Ishikawa (cell line): ENCODE results near the gene RASSF7.

Experiments used
- CEBPB ChIP-seq: IDR thresholded peaks from 2 replicates; pipeline ENCODE4 v1.6.1; 2012
- CREB1 ChIP-seq: IDR thresholded peaks from 2 replicates; pipeline ENCODE4 v1.6.1; 2012; ENCODE audit warnings: low read depth
- EGR1 ChIP-seq: IDR thresholded peaks from 2 replicates; pipeline ENCODE4 v1.6.1; 2012
- EP300 ChIP-seq: IDR thresholded peaks from 2 replicates; pipeline ENCODE4 v1.6.1; 2012; ENCODE audit warnings: borderline replicate concordance
- FOXM1 ChIP-seq: IDR thresholded peaks from 2 replicates; pipeline ENCODE4 v1.6.1; 2012; ENCODE audit warnings: low read depth, borderline replicate concordance
- MAX ChIP-seq: IDR thresholded peaks from 2 replicates; pipeline ENCODE4 v1.6.1; 2012
- NFIC ChIP-seq: IDR thresholded peaks from 2 replicates; pipeline ENCODE4 v1.6.1; 2012
- RAD21 ChIP-seq: IDR thresholded peaks from 2 replicates; pipeline ENCODE4 v1.6.1; 2012; ENCODE audit warnings: low read depth
- REST ChIP-seq: IDR thresholded peaks from 2 replicates; pipeline ENCODE4 v1.6.1; 2012; ENCODE audit warnings: low read depth, mild to moderate bottlenecking
- TAF1 ChIP-seq: IDR thresholded peaks from 2 replicates; pipeline ENCODE4 v1.6.1; 2012; ENCODE audit warnings: low read depth, mild to moderate bottlenecking
- TCF12 ChIP-seq: IDR thresholded peaks from 2 replicates; pipeline ENCODE4 v1.6.1; 2012; ENCODE audit warnings: low read depth
- TEAD4 ChIP-seq: IDR thresholded peaks from 2 replicates; pipeline ENCODE4 v1.6.1; 2012
- YY1 ChIP-seq: IDR thresholded peaks from 2 replicates; pipeline ENCODE4 v1.6.1; 2012; ENCODE audit warnings: low read depth
- ZBTB7A ChIP-seq: IDR thresholded peaks from 2 replicates; pipeline ENCODE4 v1.6.1; 2012; ENCODE audit warnings: low read depth
- TF ChIP-seq, protein P1 (sequence below): IDR thresholded peaks from 2 replicates; pipeline ENCODE4 v1.6.1; 2012

The RASSF7 gene

DNA sequence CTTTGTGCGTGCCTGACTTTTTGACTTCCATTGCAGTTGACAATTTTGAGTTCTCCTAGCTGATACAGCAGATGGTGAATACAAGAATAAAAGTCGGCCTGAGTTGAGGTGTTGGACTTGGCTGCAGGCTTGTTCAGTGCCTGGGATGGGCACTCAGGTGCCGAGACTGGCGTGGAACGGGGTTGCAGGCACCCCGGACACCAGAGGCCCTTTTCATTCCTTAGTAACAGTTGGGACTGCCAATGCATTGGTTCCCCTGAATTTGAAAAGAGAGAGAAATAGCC, 16.8 kb downstream of the RASSF7 start:
- no peak for TF ChIP-seq RAD21
- TF ChIP-seq CREB1: no peak
- no peak for TF ChIP-seq ZBTB7A
- TF ChIP-seq TAF1: no peak
- TF ChIP-seq EGR1: no peak
- TF ChIP-seq REST: no peak
- TF ChIP-seq TCF12: no peak
- no peak for TF ChIP-seq EP300
- TF ChIP-seq MAX: no peak
- TF ChIP-seq, protein P1, sequence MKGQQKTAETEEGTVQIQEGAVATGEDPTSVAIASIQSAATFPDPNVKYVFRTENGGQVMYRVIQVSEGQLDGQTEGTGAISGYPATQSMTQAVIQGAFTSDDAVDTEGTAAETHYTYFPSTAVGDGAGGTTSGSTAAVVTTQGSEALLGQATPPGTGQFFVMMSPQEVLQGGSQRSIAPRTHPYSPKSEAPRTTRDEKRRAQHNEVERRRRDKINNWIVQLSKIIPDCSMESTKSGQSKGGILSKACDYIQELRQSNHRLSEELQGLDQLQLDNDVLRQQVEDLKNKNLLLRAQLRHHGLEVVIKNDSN: no peak
- no peak for TF ChIP-seq CEBPB
- TF ChIP-seq TEAD4: no peak
- TF ChIP-seq YY1: no peak
- no peak for TF ChIP-seq NFIC
- TF ChIP-seq FOXM1: no peak

GRCh38 chr11:578276-579035, 17.7 kb downstream of the RASSF7 start:
- TF ChIP-seq RAD21: no peak
- TF ChIP-seq CEBPB: no peak
- TF ChIP-seq ZBTB7A: no peak
- TF ChIP-seq FOXM1: no peak
- TF ChIP-seq REST: no peak
- no peak for TF ChIP-seq EP300
- no peak for TF ChIP-seq MAX
- TF ChIP-seq YY1: no peak
- no peak for TF ChIP-seq TCF12
- TF ChIP-seq CREB1: no peak
- no peak for TF ChIP-seq EGR1
- no peak for TF ChIP-seq TAF1
- no peak for TF ChIP-seq NFIC
- TF ChIP-seq, protein P1: no peak
- no peak for TF ChIP-seq TEAD4

GRCh38 chr11:579830-580601, 19.2 kb downstream of the RASSF7 start:
- TF ChIP-seq EP300: no peak
- TF ChIP-seq TEAD4: no peak
- no peak for TF ChIP-seq CEBPB
- TF ChIP-seq, protein P1: no peak
- TF ChIP-seq REST: no peak
- TF ChIP-seq CREB1: no peak
- TF ChIP-seq ZBTB7A: no peak
- TF ChIP-seq FOXM1: no peak
- no peak for TF ChIP-seq TCF12
- no peak for TF ChIP-seq TAF1
- TF ChIP-seq RAD21: no peak
- TF ChIP-seq MAX: no peak
- no peak for TF ChIP-seq NFIC
- TF ChIP-seq YY1: no peak
- no peak for TF ChIP-seq EGR1
